Stomach smooth muscle (tissue), 2 donors: ENCODE results near the gene MOB2.
"Not testable (repeated sequence)": the region's sequence is repeated elsewhere in the genome, so short reads cannot be mapped to it uniquely, and the experiment has no call there.

Source experiments
- H3K27ac ChIP-seq: one replicate; pipeline ENCODE4 v1.7.0; 2013; ENCODE audit warnings: mild to moderate bottlenecking, low read length, inconsistent platforms
- H3K27me3 ChIP-seq, 2 donors: one replicate each; pipeline ENCODE4 v1.7.0; 2013; ENCODE audit warnings: low read length in 2 of 2; ENCODE audit not compliant: insufficient read depth in 2 of 2, control insufficient read depth in 1 of 2
- H3K36me3 ChIP-seq, 2 donors: one replicate each; pipeline ENCODE4 v1.7.0; 2013; ENCODE audit warnings: low read length in 2 of 2; ENCODE audit not compliant: control insufficient read depth in 2 of 2, insufficient read depth in 2 of 2
- H3K4me1 ChIP-seq: one replicate; pipeline ENCODE4 v1.7.0; 2013; ENCODE audit warnings: low read length; ENCODE audit not compliant: control insufficient read depth, insufficient read depth
- H3K4me3 ChIP-seq, 2 donors: one replicate each; pipeline ENCODE4 v1.7.0; 2013; ENCODE audit warnings: low read length in 2 of 2
- H3K9ac ChIP-seq, 2 donors: one replicate each; pipeline ENCODE4 v1.7.0; 2013; ENCODE audit warnings: low read length in 2 of 2, mild to moderate bottlenecking in 1 of 2
- H3K9me3 ChIP-seq, 2 donors: one replicate each; pipeline ENCODE4 v1.7.0; 2013; ENCODE audit warnings: low read length in 2 of 2; ENCODE audit not compliant: control insufficient read depth in 2 of 2
- donor health status: healthy.
- donor health status: Pancreatic carcinoma.

MOB2 gene

DNA sequence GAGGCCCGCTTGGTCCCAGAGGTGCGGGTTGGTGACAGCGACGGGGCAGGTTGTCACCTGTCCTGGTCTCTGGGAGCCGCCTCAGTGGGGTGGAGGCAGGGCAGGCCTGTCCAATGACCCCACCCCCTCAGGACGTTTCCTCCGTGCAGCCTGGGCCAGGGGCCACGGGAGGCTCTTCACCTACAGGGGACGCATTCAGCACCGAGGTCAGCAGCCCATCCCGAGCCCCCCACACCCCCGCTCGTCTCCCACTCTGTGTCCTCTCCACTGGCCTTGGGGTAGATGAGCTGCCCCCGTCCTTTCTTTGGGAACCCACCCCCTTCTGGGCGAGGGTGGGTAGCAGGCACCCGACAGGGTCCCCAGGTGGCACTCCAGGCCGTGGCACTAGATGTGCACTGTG, 61.1 kb downstream of the MOB2 start:
- Histone ChIP-seq H3K36me3 (no peaks in the 10 kb centered on the region), H3K27me3 (peaks cover 3 to 4% of the 10 kb centered on the region in 2 donors), H3K9ac (no peak overlapping the region), H3K27ac (no peak overlapping the region), H3K4me3 (no peak overlapping the region), H3K4me1 (no peaks in the 10 kb centered on the region), H3K9me3 (no peaks in the 10 kb centered on the region)

DNA sequence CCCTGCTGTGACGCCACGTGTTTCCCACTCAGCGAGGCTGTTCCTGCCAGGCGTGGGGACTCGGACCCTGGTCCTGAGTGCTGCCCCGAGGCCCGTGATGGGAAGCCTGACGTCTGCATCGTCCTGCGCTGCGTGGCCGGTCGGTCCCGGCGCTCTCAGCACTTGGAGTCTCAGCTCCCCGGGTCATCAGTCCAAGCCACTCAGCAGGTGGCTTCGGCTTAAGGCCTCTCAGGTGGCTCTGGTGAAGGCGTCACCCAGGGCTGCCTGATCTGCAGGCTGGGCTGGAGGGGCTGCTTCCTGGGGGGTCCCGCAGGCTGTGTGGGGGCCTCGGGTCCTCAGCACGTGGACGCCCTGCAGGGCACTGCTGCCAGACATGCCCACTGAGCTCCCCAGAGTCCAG, 61.6 kb downstream of the MOB2 start:
- Histone ChIP-seq H3K9ac (no peak overlapping the region), H3K4me3 (no peak overlapping the region)

DNA sequence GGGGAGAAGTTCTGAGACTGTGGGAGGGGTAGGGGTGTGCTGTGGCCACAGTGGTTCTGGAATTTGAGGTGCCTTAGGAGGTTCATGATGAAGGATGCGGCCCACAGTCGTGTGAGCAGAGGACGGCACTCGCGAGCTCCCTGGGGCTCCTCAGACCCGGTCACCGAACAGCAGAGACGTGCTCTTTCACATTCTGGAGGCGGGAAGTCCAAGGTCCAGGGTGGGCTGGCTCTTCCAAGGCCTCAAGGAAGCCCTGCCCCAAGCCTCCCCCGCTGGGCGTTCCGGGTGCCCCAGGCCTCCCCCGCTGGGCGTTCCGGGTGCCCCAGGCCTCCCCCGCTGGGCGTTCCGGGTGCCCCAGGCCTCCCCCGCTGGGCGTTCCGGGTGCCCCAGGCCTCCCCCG, 63.2 kb downstream of the MOB2 start:
- H3K4me1 ChIP-seq, H3K36me3 ChIP-seq, H3K4me3 ChIP-seq, H3K9ac ChIP-seq, H3K27me3 ChIP-seq, H3K27ac ChIP-seq: not testable (repeated sequence)
- H3K9me3 ChIP-seq: peaks cover 0 to 14% of the 10 kb centered on the region in 2 donors

More for the DNA sequence above, 61.6 kb downstream of the MOB2 start:
- peaks cover 3 to 4% of the 10 kb centered on the region in 2 donors for H3K27me3 ChIP-seq
- H3K4me1 ChIP-seq: no peaks in the 10 kb centered on the region
- no peak overlapping the region for H3K27ac ChIP-seq
- peaks cover 0 to under 1% of the 10 kb centered on the region in 2 donors for H3K9me3 ChIP-seq
- H3K36me3 ChIP-seq: no peaks in the 10 kb centered on the region

DNA sequence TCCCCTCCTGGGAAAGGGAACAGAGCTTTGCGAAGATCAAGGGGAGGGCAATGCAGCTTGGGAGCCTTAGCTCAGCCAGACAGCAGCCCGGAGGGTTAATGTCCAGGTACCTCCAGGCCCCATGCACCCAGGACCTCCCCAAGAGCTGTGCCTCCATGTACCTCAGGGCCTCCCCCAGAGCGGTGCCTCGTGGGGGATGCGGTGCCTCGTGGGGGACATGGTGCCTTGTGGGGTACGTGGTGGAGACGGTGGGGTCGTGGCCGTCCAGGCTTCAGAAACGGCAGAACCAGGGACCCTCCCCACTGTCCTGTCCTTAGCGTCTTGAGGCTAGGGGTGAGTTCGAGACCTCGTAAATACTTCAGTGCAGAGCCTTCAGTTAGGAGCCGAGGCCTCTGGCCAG, 63.6 kb downstream of the MOB2 start:
- H3K4me3 ChIP-seq: no peak overlapping the region
- peaks cover 3 to 18% of the 10 kb centered on the region in 2 donors for H3K9me3 ChIP-seq
- H3K4me1 ChIP-seq: no peaks in the 10 kb centered on the region
- peaks cover 3 to 4% of the 10 kb centered on the region in 2 donors for H3K27me3 ChIP-seq
- no peak overlapping the region for H3K27ac ChIP-seq
- no peaks in the 10 kb centered on the region for H3K36me3 ChIP-seq
- no peak overlapping the region for H3K9ac ChIP-seq

DNA sequence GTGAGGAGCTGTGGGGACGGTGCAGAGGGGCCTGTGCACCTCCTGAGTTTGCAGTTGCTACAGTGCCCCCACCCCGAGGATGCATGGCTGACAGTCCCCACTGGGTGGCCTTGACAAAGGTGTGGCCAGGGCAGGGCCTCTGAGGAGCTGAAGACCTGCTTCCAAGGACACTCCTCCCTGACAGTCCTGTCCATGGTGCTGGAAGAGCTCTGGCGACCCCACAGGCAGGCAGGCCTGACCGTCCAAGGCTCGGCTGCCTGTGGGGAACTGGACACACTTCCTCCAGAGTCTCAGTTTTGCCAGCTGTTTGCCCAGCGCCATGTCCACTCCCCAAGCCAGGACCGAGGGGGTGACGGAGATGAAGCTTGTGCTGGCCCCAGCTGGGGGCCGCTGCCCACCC, 64.1 kb downstream of the MOB2 start:
- no peak overlapping the region for H3K9ac ChIP-seq
- peaks cover 2 to 3% of the 10 kb centered on the region in 2 donors for H3K27me3 ChIP-seq
- H3K9me3 ChIP-seq: peaks cover 5 to 20% of the 10 kb centered on the region in 2 donors
- H3K4me1 ChIP-seq: no peaks in the 10 kb centered on the region
- no peaks in the 10 kb centered on the region for H3K36me3 ChIP-seq
- no peak overlapping the region for H3K27ac ChIP-seq
- H3K4me3 ChIP-seq: no peak overlapping the region

DNA sequence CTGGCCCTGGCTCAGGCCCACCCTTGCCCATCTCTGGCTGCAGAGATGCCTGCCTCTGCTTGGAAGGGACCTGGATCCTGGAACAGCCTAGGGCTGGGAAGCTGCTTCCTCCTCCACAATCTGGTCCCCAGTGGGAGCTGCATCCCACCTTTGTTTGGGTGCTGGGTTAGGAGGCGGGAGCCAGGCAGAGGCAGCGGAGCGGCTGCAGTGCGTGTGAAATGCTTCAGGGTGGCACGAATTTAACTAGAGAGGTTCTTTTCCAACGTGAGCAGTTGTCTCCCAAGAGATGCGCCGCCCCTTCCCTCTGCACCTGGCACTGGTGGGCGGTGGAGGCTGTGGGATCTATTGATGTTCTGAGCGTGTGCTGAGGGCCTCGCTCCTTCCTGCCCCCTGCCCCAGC, 65.3 kb downstream of the MOB2 start:
- Histone ChIP-seq H3K4me3 (no peak overlapping the region), H3K27me3 (peaks cover 2 to 3% of the 10 kb centered on the region in 2 donors), H3K9me3 (peaks cover 9 to 29% of the 10 kb centered on the region in 2 donors), H3K36me3 (no peaks in the 10 kb centered on the region), H3K9ac (no peak overlapping the region), H3K4me1 (no peaks in the 10 kb centered on the region), H3K27ac (no peak overlapping the region)

DNA sequence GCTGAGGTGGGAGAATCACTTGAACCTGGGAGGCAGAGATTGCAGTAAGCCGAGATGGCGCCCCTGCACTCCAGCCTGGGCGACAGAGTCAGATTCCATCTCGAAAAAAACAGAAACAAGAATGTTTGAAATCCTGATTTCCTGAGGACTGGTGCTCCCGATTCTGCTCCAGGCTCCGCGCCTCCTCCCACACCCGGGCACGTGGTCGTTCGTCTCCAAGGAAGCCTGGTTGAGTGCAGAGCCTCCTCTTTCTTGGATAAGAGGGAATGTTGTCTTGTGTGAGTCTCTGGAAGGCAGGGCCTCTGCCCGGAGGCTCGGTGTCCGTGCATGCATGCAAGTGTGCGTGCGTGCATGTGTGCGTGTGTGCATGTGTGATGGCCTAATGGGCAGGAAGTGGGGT, 66.8 kb downstream of the MOB2 start:
- Histone ChIP-seq H3K36me3 (no peaks in the 10 kb centered on the region), H3K4me1 (no peaks in the 10 kb centered on the region)

More for the DNA sequence above, 66.8 kb downstream of the MOB2 start:
- Histone ChIP-seq H3K27ac (no peak overlapping the region), H3K4me3 (no peak overlapping the region), H3K27me3 (no peaks in the 10 kb centered on the region), H3K9ac (no peak overlapping the region), H3K9me3 (peaks cover 9 to 36% of the 10 kb centered on the region in 2 donors)
